Frontal cortex (tissue), 4 donors: Measurements from ENCODE around the gene SEM1. TPM values are rescaled to one million over a fixed set of nuclear protein-coding genes. Genes with fewer than 3 reads are reported as not detected.
"Not testable (repeated sequence)": the region's sequence is repeated elsewhere in the genome, so short reads cannot be mapped to it uniquely, and the experiment has no call there.

Source experiments
- DNase-seq, 2 donors: peaks; one replicate each; pipeline ENCODE4 v3.0.0; 2012; ENCODE audit warnings: low spot score in 2 of 2
- FAIRE-seq: peaks from 2 replicates; lab custom pipeline; 2012; peaks lifted over from hg19 to GRCh38; lab: Jason Lieb, UNC
- total RNA-seq: library from RNA; depleted of rRNA; stranded (reverse); fragments of >200 nt; gene quantifications from one replicate; pipeline ENCODE4 v1.2.3, GENCODE V29; 2014
- donor health status: control.
- donor health status: control.
- donor health status: control.

Gene SEM1
- total RNA-seq, 1 donor from 2014 or later: 17.1 TPM

GRCh38 chr7:96667026-96667425 is 42.6 kb downstream of the SEM1 start:
- FAIRE-seq: no peak
- no peak for DNase-seq

GRCh38 chr7:96665689-96666088 is 44.0 kb downstream of the SEM1 start:
- FAIRE-seq: no peak

DNA sequence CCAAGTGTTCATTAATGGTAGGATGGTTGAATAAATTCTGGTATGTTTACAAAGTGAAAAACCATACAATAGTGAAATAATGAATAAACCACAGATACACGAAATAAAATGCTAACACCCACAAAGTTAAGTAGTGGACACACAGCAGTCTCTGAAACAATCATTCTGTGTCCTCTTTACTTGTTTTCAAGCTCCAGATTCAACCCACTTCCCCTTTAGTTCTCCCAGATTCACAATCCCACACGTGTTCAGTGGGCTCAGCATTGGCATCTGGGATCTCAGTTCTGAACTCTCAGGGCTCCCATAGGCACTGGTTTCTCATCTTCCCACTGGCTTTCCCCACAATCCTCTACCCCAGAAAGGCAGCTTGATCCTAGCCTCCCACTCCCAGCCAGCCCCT is 44.9 kb downstream of the SEM1 start:
- DNase-seq (no peak), FAIRE-seq (no peak)

More at GRCh38 chr7:96665689-96666088, 44.0 kb downstream of the SEM1 start:
- DNase-seq: no peak

GRCh38 chr7:96663871-96664445 is 45.7 kb downstream of the SEM1 start:
- DNase-seq (no peak), FAIRE-seq (no peak)

GRCh38 chr7:96663457-96663856 is 46.2 kb downstream of the SEM1 start:
- FAIRE-seq: no peak
- no peak for DNase-seq

GRCh38 chr7:96662151-96662550 is 47.5 kb downstream of the SEM1 start:
- FAIRE-seq: not testable (repeated sequence)

DNA sequence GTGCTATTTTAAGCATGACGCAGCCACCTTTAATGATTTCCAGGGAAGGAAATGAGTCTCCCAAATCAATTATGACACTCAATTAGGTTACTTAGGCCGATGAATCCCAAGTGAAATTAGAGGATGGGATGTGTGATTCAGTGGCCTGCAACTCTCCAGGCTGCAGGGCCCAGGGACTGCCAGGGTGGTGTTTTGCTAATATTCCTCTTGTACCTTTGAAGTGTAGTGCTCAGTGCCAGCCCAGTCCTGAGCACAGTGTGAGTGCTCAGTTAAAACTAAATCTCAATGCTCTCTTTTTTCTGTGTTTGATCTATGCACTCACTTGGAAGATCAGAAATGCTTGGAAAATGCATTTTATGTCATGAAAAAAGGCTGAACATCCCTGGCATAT is 51.6 kb downstream of the SEM1 start:
- DNase-seq (no peak), FAIRE-seq (no peak)

More at GRCh38 chr7:96662151-96662550, 47.5 kb downstream of the SEM1 start:
- DNase-seq: not testable (repeated sequence)

DNA sequence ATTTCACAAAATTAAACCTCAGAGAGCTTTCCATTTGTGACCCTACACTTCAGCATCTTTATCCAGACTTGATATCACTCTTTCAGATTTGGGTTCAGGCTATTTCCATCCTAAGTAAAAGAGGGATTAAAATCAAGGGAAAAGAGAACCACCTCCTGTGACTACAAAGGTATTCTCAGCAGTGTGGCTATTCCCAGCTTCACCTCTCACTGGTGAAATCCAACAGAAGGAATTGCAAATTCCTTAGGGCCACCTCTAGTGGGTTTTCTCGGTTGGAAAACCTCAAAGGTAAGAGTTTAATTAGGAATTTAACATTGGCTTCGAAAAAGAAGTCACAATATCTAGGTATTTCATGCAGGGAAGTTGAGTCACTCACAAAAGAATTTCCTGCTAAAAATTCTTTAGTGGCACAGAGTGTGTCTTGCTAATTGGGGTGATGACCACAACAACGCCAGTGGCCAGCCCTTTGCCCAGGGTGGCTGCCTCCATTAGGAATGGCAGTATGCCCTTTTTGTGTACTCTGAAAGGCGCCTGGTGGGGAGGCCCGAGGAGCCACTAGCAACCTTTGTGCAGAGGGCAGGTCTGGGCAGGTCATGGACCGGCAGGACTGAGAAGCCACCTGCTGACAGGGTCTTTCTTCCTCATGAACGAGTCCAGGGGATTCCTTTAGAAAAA is 52.2 kb downstream of the SEM1 start:
- DNase-seq: no peak
- no peak for FAIRE-seq

DNA sequence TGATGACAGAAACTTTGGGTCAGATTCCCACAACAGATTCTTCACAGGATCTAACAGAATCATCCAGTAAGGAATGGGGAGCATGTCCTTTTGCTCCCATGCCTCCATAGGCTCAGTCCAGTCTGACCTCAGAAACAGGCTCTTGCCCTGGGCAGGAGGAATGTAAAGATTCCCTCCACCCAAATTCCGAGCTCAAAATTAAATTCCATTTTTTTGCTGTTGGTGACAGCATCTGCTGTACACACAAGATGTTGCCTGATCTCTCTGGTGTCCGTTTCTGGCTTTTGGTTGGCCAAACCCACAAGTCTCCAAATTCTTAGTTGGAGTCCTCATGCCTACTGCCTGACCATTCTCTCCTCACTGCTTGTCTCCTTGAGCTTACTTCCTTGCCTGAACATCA is 53.7 kb downstream of the SEM1 start:
- no peak for FAIRE-seq

DNA sequence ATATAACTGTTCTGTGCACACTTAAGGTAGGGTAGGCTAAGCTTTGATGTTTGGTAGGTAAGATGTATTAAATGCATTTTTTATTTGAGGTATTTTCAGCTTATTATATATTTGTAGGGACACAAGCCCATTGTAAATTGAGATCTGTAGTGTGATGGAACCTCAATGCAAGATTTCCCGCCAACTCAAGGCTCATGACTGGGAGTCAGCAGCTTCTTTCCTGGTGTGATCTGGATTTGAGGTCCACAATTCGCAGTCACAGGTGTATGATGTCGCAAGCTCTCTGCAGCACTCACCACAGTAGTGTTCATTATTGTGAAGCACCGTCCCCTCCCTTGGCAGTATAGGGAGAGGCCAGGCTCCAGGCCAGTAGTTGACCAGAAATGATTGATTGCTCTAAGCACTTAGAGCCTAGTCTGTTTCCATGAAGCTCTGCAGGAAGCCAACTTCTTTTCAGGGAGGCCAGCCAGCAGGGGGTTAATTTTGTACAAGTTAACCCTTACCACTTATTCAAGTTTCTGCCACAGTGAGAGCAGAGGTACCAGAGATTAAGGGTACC is 54.9 kb downstream of the SEM1 start:
- no peak for FAIRE-seq
- no peak for DNase-seq

More for the DNA sequence above, 53.7 kb downstream of the SEM1 start:
- no peak for DNase-seq

GRCh38 chr7:96649981-96650380 is 59.7 kb downstream of the SEM1 start:
- DNase-seq (no peak), FAIRE-seq (no peak)

DNA sequence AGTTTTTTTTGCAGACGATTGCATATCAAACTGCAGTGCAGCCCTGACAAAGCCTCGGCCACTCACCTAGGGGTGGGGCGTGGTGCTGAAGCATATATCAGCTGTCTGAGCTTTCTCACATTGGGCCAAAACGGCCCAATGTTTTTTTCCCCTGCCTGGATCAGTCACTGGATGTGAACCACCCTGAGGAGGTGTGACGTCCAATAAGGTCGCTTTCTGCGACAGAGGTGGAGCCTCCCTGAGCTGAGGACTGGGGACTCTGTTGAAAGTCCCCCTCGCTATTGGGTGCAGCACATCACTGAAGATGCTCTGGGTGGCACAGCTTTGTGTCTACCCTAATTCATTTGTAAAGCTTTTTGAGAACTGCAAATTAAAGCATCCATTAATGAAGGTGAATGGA is 60.9 kb downstream of the SEM1 start:
- DNase-seq (no peak), FAIRE-seq (no peak)

- no peak for DNase-seq
- no peak for FAIRE-seq
Measured at GRCh38 chr7:96647733-96648132, 61.9 kb downstream of the SEM1 start.

DNA sequence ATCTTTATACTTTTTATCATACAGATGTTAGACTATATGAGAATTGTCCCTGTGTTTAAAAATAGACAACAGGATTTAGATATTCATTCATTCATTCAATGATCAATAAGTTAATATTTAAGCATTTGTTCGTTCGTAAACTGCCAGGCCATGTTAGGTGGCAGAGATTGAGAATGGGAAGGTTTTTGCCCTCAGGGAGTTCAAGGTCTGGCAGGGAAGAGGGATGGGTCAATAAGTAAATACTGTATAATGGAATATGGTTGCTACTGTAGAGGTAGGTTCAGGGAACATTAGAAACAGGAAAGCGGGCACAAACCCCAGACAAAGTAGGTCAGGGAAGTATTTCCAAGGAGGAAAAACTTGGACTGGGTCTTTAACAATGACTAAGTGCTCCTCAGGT is 64.6 kb downstream of the SEM1 start:
- no peak for FAIRE-seq
- DNase-seq: no peak

DNA sequence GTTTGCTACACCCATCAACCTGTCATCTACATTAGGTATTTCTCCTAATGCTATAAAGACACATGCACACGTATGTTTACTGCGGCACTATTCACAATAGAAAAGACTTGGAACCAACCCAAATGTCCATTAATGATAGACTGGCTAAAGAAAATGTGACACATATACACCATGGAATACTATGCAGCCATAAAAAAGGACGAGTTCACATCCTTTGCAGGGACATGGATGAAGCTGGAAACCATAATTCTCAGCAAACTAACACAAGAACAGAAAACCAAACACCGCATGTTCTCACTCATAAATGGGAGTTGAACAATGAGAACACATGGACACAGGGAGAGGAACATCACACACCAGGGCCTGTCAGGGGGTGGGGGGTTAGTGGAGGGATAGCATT is 66.2 kb downstream of the SEM1 start:
- not testable (repeated sequence) for FAIRE-seq, DNase-seq

- no peak for FAIRE-seq
- DNase-seq: no peak
Measured at GRCh38 chr7:96640054-96640453, 69.6 kb downstream of the SEM1 start.
